ENCODE data around the gene ATP6V1B1.

DNA sequence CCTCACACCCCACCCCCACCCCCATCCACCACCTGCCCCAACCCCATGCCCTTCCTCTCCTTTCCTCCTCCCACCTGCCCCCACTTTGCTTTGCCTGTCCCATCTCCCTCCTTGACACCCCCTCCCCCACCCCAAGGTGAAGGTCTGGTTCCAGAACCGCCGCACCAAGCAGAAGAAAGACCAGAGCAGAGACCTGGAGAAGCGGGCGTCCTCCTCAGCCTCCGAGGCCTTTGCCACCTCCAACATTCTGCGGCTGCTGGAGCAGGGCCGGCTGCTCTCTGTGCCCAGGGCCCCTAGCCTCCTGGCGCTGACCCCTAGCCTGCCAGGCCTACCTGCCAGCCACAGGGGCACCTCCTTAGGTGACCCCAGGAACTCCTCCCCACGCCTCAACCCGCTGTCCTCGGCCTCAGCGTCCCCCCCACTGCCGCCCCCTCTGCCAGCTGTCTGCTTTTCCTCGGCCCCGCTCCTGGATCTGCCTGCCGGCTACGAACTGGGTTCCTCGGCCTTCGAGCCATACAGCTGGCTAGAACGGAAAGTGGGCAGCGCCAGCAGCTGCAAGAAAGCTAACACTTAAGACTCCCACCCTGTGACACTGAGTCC lies 3.0 kb upstream of the ATP6V1B1 start:
- no peak for TF ChIP-seq CTCF (conservative IDR thresholded peaks at IDR 0.05 in 1 of 2, IDR thresholded peaks at IDR 0.05 in 1 of 2; ENCODE audit: extremely low read depth in 1 of 2, insufficient read depth in 1 of 2, low read depth in 1 of 2, low read length in 2 of 2)
- no peak for TF ChIP-seq EZH2 (IDR thresholded peaks at IDR 0.05; ENCODE audit: borderline replicate concordance, low read length)
